Nephron (organoid): ENCODE results near the gene OR8D1.

Experiments used
- H3K27ac Mint-ChIP-seq, 3 experiments: 2 replicates each; pipeline ENCODE4 v1.8.0; 2020; ENCODE audit warnings: mixed read lengths in 3 of 3, mild to moderate bottlenecking in 2 of 3, moderate library complexity in 1 of 3
- H3K27me3 Mint-ChIP-seq: 2 replicates; pipeline ENCODE4 v1.8.0; 2021; ENCODE audit warnings: low read depth, mild to moderate bottlenecking, moderate library complexity, mixed read lengths
- H3K36me3 Mint-ChIP-seq: 2 replicates; pipeline ENCODE4 v1.8.0; 2020; ENCODE audit warnings: low read depth, mixed read lengths
- H3K4me1 Mint-ChIP-seq: 2 replicates; pipeline ENCODE4 v1.8.0; 2020; ENCODE audit warnings: mixed read lengths
- H3K4me3 Mint-ChIP-seq, 3 experiments: 2 replicates each; pipeline ENCODE4 v1.8.0; 2020; ENCODE audit warnings: mild to moderate bottlenecking in 3 of 3, mixed read lengths in 3 of 3, moderate library complexity in 2 of 3
- H3K9me3 Mint-ChIP-seq: 2 replicates; pipeline ENCODE4 v1.8.0; 2020; ENCODE audit warnings: mixed read lengths
- CTCF ChIP-seq, 3 experiments: fragments of 200-600 bp; sonication (generic); IDR thresholded peaks; one replicate each; pipeline ENCODE4 v1.5.0; 2021; ENCODE audit warnings: antibody characterized with exemption in 3 of 3; ENCODE audit not compliant: unreplicated experiment in 3 of 3

OR8D1 gene

GRCh38 chr11:124307093-124307492 is 6.7 kb downstream of the OR8D1 start:
- Mint-ChIP-seq H3K36me3 (no peaks in the 10 kb centered on the region), H3K4me1 (no peaks in the 10 kb centered on the region), H3K27me3 (peaks cover 8% of the 10 kb centered on the region), H3K27ac (no peak overlapping the region), H3K9me3 (no peaks in the 10 kb centered on the region), H3K4me3 (no peak overlapping the region)
- no peak for TF ChIP-seq CTCF (IDR thresholded peaks at IDR 0.05; ENCODE audit: unreplicated experiment in 3 of 3)

GRCh38 chr11:124302347-124303125 is 11.2 kb downstream of the OR8D1 start:
- H3K4me3 Mint-ChIP-seq = no peak overlapping the region
- no peak overlapping the region for H3K27ac Mint-ChIP-seq
- no peaks in the 10 kb centered on the region for H3K36me3 Mint-ChIP-seq
- TF ChIP-seq CTCF (IDR thresholded peaks at IDR 0.05; ENCODE audit: unreplicated experiment in 3 of 3) = no peak
- H3K9me3 Mint-ChIP-seq = no peaks in the 10 kb centered on the region
- H3K4me1 Mint-ChIP-seq = no peaks in the 10 kb centered on the region
- H3K27me3 Mint-ChIP-seq = no peaks in the 10 kb centered on the region

GRCh38 chr11:124301548-124301947 is 12.2 kb downstream of the OR8D1 start:
- no peaks in the 10 kb centered on the region for H3K36me3 Mint-ChIP-seq

GRCh38 chr11:124297921-124298320 is 15.8 kb downstream of the OR8D1 start:
- TF ChIP-seq CTCF (IDR thresholded peaks at IDR 0.05; ENCODE audit: unreplicated experiment in 3 of 3) = no peak
- Mint-ChIP-seq H3K4me3 (no peak overlapping the region), H3K9me3 (no peaks in the 10 kb centered on the region), H3K27ac (no peak overlapping the region), H3K36me3 (no peaks in the 10 kb centered on the region), H3K4me1 (no peaks in the 10 kb centered on the region), H3K27me3 (no peaks in the 10 kb centered on the region)

More at GRCh38 chr11:124301548-124301947, 12.2 kb downstream of the OR8D1 start:
- Mint-ChIP-seq H3K27ac (peak overlapping the region in 1 of 3 experiments; percentile 12), H3K4me3 (no peak overlapping the region), H3K4me1 (no peaks in the 10 kb centered on the region), H3K9me3 (no peaks in the 10 kb centered on the region), H3K27me3 (no peaks in the 10 kb centered on the region)
- TF ChIP-seq CTCF (IDR thresholded peaks at IDR 0.05; ENCODE audit: unreplicated experiment in 3 of 3) = no peak

GRCh38 chr11:124296016-124296415 is 17.7 kb downstream of the OR8D1 start:
- peaks cover 7% of the 10 kb centered on the region for H3K9me3 Mint-ChIP-seq
- H3K4me1 Mint-ChIP-seq = no peaks in the 10 kb centered on the region
- TF ChIP-seq CTCF (IDR thresholded peaks at IDR 0.05; ENCODE audit: unreplicated experiment in 3 of 3) = no peak

GRCh38 chr11:124294687-124295086 is 19.1 kb downstream of the OR8D1 start:
- no peaks in the 10 kb centered on the region for H3K4me1 Mint-ChIP-seq
- H3K36me3 Mint-ChIP-seq = no peaks in the 10 kb centered on the region
- TF ChIP-seq CTCF (IDR thresholded peaks at IDR 0.05; ENCODE audit: unreplicated experiment in 3 of 3) = no peak
- H3K9me3 Mint-ChIP-seq = peaks cover 18% of the 10 kb centered on the region
- H3K4me3 Mint-ChIP-seq = no peak overlapping the region
- H3K27me3 Mint-ChIP-seq = no peaks in the 10 kb centered on the region
- H3K27ac Mint-ChIP-seq = no peak overlapping the region

More at GRCh38 chr11:124296016-124296415, 17.7 kb downstream of the OR8D1 start:
- H3K4me3 Mint-ChIP-seq = no peak overlapping the region
- H3K36me3 Mint-ChIP-seq = no peaks in the 10 kb centered on the region
- H3K27me3 Mint-ChIP-seq = no peaks in the 10 kb centered on the region
- H3K27ac Mint-ChIP-seq = no peak overlapping the region
